GM10847 (cell line): Measurements from ENCODE around the gene RSPH9.

Experiments
- POLR2A ChIP-seq: IDR thresholded peaks from 2 replicates; pipeline ENCODE4 v1.6.1; 2011; ENCODE audit not compliant: insufficient read length; ENCODE audit errors: extremely low read depth

RSPH9 gene

DNA sequence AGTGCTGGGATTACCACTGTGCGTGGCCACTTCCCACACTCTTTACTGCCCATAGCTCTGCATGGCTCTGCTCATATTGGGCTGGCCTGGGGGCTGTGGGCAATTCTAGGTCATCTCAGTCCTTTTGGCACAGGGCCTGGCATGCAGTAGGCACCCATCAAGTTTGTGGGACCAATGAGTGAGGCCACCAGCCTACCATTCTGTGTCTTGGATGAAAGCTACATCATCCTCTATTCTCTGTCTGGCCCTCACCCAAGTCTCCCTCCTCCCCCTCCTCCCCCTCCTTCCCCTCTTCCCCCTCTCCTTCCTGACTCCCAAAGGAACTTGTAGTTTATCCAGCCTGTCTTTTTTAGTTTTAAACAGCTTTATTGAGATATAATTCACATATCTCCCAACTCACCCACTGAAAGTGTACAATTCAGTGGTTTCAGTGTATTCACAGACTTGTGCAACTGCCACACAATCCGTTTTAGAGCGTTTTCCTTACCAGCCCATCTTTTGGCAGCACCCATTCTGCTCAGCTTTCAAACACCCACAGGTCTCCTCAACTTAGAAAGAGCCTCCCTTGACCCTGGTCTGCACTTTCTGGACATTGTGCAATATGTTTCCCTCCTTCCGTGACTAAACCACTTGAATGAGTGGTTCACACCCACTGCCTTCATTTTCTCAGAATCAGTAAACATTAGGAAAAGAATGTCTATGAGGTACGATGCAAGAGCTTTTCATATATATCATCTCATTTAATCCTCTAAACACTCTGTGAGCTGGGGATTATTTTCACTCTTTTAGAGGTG, 64.2 kb downstream of the RSPH9 start:
- TF ChIP-seq POLR2A, result no peak

- no peak for TF ChIP-seq POLR2A
These were observed 64.9 kb downstream of the RSPH9 start for GRCh38 chr6:43709654-43710303.

DNA sequence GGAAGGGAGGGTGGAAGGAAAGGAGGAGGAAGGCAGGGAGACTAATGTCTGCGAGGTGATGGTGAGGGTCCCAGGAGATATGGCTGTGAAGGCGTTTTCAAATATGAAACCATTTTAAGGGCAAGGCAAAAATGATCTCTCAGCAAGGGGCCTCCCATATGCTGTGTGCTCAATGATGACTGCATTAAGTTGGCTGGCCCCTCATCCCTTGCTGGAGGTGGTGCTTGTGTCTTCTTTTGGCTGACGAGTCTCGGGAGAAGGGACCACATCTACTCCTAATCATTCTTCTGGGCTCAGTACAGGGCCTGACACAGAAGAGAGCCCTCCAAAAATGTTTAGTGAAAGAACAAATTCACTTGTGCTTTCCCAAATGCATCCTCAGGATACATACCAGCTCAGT, 65.7 kb downstream of the RSPH9 start:
- no peak for TF ChIP-seq POLR2A

GRCh38 chr6:43712579-43712978, 67.7 kb downstream of the RSPH9 start:
- no peak for TF ChIP-seq POLR2A

DNA sequence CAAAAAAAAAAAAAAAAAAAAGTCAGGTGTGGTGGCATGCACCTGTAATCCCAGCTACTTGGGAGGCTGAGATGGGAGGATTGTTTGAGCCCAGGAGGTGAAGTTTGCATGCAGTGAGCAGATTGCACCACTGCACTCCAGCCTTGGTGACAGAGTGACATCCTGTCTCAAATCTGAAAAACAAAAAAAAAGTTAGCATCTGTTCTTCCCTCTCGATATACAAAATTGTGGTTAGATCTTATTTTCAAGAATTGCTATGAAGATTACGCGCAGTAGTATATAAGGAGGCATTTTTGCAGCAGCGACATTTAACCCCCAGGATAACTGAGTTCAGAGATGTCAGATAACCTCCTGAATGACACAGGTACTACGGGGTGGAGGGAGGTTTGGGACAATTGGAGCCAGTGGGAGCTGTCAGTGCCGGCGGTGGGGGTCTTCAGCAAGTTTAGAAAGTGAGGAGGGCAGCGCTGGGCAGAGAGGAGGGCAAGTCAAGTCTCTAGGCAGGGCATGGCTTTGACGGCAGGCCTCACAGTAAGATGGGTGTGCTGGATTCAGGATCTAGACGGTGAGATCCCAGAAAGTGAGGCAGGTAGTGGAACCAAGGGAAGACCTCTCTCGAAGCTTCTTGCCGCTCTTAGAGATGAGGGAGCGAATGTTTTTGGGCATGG, 68.9 kb downstream of the RSPH9 start:
- TF ChIP-seq POLR2A, result no peak

GRCh38 chr6:43714311-43715055, 69.6 kb downstream of the RSPH9 start:
- no peak for TF ChIP-seq POLR2A

GRCh38 chr6:43715056-43715788, 70.4 kb downstream of the RSPH9 start:
- no peak for TF ChIP-seq POLR2A

- TF ChIP-seq POLR2A, result no peak
These were observed 71.3 kb downstream of the RSPH9 start for GRCh38 chr6:43716099-43716498.

- no peak for TF ChIP-seq POLR2A
These were observed 72.6 kb downstream of the RSPH9 start for GRCh38 chr6:43717389-43717788.

- TF ChIP-seq POLR2A, result no peak
These were observed 73.0 kb downstream of the RSPH9 start for GRCh38 chr6:43717822-43718221.

DNA sequence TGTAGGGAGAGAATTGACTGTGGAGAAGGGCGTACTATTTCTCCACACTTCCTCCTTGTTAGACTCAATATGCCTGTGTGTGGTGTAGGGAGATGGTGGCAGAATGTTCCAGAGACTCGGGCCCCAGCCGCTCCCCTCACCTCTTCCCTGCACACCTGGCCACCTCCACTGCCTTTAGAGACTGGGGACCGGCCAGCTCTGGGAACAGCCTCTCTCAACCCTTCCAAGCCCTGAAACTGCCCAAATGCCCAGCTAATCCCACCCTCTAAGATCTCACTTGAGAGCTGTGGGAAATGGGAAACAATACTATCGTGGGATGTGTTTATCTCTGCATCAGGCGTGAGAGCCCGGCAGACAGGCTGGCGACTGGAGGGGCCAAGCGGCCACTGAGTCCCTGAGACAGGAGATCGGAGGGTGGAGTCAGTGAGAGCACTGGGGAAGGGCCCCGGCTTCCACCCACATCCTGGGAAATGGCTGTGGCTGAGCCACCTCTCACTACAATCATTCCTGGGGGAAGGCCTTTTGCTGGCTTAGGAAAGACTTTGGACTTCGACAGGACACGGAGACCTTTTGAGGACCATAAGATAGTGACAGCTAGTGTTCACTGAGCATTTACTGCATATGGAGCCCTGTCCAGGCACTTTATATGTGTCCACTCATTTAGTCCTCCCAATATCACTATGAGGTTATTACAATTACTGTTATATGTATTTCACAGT, 73.7 kb downstream of the RSPH9 start:
- TF ChIP-seq POLR2A, result no peak

DNA sequence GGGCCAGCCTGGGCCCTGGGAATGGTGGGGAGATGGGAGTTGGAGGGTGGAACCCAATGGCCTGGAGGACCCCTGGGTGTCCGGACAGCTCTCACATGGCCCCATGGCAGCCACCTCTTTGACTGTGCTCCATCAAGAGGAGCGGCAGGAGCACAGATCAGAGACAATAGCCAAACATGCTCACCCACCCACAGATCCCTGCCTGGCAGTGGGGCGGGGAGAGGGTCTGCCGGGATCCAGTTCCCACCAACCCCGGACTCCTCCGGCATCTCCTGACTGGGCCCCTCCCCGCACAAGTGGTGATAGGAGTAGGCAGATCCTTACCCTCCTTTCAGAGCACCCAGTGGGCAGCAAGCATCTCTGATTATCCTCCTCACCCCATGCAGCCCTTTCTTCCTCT, 74.7 kb downstream of the RSPH9 start:
- TF ChIP-seq POLR2A, result no peak

GRCh38 chr6:43720999-43721398, 76.2 kb downstream of the RSPH9 start:
- TF ChIP-seq POLR2A, result no peak
